Stimulated activated CD4-positive, alpha-beta T cell treated with anti-CD3 and anti-CD28 coated beads, Interleukin-12 subunit alpha, Interleukin-12 subunit beta, amount 100 ng/mL, for 24 hours (primary cell): ENCODE data around the gene PMM1.
"Not testable (repeated sequence)": the region's sequence is repeated elsewhere in the genome, so short reads cannot be mapped to it uniquely, and the experiment has no call there.

Experiments
- DNase-seq, 2 experiments: peaks; one replicate each; pipeline ENCODE4 v3.0.0-alpha.2; 2020; ENCODE audit warnings: low read depth in 2 of 2

The PMM1 gene

DNA sequence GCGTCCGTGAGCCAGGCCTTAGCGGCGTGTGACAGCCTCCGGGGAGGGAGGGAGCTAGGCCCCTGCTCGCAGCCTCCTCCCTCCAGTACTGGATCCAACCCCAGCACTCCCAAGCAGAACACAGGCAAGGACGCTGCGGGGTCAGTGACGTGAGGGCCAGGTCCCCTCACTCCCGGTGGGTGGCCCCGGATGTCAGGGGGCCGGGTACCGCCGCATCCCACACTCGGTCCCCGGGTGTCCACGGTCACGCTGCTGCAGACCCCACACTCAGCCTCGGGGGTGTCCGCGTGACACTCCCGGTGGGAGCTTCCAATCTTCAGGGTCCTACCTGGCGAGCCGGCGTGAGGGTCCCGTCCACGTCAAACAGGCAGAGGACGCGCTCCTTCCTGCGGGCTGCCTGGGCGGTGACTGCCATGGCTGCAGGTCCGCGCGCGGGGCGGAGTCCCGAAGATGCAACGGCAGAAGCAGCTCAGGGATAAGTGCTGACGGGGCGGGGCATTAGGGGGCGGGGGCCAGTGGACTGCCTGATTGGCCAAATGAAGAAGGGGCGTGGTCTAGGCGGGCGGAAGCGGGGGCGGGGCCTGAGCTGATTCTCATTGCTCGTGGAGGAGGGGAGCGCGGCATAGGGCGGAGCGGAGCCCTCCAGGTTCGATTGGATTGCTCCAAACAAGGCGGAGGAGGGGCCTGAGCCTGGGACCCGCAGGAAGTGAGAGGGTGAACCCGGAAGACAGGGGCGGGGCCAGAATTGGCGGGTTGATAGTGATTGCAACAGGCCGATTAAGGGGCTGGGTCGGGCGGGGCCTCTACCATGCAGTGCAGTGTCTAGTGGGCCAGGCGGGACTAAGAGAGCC is at the start of gene PMM1:
Gene PMM1, minus strand, starts transcription at position 450 of the 851 bp plus-strand sequence. Its CDS starts 35 bp downstream, at position 415.
- DNase-seq, result peak; percentile 100

GRCh38 chr22:41638748-41639147 is 49.1 kb upstream of the PMM1 start:
- DNase-seq, result no peak

GRCh38 chr22:41638124-41638523 is 48.5 kb upstream of the PMM1 start:
- no peak for DNase-seq

DNA sequence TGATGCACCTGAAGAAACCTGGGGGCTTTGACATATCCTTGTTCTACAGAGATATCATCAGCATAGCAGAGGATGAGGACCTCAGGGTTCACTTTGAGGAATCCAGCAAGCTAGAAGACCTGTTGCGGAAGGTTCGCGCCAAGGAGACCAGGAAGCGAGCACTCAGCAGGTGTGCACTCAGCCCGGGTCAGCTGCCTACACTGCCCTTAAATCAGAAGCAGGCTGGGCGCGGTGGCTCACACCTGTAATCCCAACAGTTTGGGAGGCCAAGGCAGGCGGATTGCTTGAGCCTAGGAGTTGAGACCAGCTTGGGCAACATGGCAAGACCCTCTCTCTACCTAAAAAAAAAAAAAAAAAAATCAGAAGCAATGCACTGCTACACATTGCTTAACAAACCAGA is 48.0 kb upstream of the PMM1 start:
- not testable (repeated sequence) for DNase-seq

DNA sequence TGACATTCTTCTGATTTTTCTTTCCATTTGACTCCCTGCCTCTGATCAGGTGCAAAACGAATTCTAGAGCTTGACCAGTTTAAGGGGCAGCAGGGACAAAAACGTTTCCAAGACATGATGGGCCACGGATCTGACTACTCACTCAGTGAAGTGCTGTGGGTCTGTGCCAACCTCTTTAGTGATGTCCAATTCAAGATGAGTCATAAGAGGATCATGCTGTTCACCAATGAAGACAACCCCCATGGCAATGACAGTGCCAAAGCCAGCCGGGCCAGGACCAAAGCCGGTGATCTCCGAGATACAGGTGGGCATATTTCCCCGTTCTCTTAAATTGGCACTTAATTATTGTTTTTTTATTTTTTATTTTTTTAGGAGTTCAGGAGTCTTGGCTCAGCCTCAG is 46.8 kb upstream of the PMM1 start:
- no peak for DNase-seq

GRCh38 chr22:41634610-41635009 is 45.0 kb upstream of the PMM1 start:
- DNase-seq, result not testable (repeated sequence)

DNA sequence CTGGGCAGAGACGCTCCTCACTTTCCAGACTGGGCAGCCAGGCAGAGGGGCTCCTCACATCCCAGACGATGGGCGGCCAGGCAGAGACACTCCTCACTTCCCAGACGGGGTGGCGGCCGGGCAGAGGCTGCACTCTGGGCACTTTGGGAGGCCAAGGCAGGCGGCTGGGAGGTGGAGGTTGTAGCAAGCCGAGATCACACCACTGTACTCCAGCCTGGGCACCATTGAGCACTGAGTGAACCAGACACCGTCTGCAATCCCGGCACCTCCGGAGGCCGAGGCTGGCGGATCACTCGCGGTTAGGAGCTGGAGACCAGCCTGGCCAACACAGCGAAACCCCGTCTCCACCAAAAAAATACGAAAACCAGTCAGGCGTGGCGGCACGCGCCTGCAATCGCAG is 42.0 kb upstream of the PMM1 start:
- DNase-seq, result not testable (repeated sequence)

DNA sequence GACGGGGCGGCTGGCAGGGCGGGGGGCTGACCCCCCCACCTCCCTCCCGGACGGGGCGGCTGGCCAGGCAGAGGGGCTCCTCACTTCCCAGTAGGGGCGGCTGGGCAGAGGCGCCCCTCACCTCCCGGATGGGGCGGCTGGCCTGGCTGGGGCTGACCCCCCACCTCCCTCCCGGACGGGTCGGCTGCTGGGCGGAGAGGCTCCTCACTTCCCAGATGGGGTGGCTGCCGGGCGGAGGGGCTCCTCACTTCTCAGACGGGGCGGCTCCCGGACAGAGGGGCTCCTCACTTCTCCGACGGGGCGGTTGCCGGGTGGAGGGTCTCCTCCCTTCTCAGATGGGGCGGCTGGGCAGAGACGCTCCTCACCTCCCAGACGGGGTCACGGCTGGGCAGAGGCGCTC is 41.5 kb upstream of the PMM1 start:
- not testable (repeated sequence) for DNase-seq

DNA sequence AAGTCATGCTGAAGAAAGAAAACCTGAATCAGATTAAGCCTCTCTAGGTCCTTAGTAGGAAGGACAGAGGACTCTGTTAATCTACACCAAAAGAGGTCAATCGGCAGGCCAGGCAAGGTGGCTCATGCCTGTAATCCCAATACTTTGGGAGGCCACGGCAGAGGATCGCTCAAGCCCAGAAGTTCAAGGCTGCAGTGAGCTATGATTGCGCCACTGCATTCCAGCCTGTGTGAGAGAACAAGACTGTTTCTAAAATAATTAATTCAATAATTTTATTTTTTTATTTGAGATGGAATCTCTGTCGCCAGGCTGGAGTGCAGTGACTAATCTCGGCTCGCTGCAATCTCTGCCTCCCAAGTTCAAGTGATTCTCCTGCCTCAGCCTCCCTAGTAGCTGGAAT is 35.9 kb upstream of the PMM1 start:
- no peak for DNase-seq

GRCh38 chr22:41621911-41622179 is 32.2 kb upstream of the PMM1 start:
- DNase-seq, result no peak

- peak; percentile 100 for DNase-seq
Observed at GRCh38 chr22:41621099-41621910, 31.7 kb upstream of the PMM1 start, which contains the start of gene XRCC6. Gene XRCC6, plus strand, starts transcription at chr22:41621295. Its CDS starts 710 bp downstream, at chr22:41622005.

- DNase-seq, result no peak
Observed at GRCh38 chr22:41620589-41621098, 31.0 kb upstream of the PMM1 start, which contains the start of gene DESI1. Gene DESI1, minus strand, starts transcription at chr22:41621043. Its CDS starts 204 bp downstream, at chr22:41620839.

- DNase-seq, result peak; percentile 12 to 33
Observed at GRCh38 chr22:41619979-41620588, 30.4 kb upstream of the PMM1 start.

GRCh38 chr22:41613456-41613855 is 23.8 kb upstream of the PMM1 start:
- no peak for DNase-seq

- DNase-seq, result no peak
Observed at GRCh38 chr22:41612603-41613306, 23.1 kb upstream of the PMM1 start.

- DNase-seq, result no peak
Observed at GRCh38 chr22:41608386-41608785, 18.7 kb upstream of the PMM1 start.

DNA sequence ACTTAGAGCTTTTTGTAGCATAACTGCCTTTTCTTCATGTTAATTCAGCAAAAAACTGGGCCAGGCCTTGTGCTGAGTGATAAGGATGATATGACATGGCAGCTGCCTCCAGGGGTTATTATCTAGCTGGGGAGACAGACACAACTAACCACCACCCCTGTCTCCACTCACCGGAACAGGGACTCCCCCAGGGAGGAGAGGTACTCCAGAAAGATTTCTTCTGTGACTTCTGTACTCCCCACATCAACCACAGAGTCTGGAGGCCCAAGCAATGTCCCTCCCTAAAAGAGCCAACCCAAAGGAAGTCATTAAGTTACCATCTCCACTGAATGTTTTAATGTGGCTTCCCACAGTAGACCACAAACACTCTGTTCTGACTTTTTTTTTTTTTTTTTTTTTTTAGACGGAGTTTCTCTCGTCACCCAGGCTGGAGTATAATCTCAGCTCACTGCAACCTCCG is 14.3 kb upstream of the PMM1 start:
- DNase-seq, result peak in 1 of 2 experiments; percentile 53

DNA sequence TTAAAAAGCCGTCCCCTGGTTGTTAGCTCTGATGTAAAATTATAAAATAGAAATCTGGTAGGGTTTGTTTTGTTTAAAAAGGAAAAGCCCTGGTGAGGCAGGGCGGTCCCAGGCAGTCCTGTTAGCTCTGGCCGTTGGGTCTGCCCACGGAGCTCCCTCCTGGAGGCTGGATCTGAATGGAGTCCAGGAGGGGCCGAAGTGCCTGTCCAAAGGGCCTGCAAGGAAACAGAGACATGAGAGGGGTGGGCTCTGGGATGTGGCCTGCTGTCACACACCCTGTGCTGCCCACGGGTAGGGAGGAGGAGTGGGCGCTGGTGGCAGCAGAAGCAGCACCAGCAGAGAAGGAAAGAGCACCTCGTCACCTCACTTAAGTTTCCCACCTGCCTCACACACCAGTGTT is 11.3 kb upstream of the PMM1 start:
- no peak for DNase-seq

DNA sequence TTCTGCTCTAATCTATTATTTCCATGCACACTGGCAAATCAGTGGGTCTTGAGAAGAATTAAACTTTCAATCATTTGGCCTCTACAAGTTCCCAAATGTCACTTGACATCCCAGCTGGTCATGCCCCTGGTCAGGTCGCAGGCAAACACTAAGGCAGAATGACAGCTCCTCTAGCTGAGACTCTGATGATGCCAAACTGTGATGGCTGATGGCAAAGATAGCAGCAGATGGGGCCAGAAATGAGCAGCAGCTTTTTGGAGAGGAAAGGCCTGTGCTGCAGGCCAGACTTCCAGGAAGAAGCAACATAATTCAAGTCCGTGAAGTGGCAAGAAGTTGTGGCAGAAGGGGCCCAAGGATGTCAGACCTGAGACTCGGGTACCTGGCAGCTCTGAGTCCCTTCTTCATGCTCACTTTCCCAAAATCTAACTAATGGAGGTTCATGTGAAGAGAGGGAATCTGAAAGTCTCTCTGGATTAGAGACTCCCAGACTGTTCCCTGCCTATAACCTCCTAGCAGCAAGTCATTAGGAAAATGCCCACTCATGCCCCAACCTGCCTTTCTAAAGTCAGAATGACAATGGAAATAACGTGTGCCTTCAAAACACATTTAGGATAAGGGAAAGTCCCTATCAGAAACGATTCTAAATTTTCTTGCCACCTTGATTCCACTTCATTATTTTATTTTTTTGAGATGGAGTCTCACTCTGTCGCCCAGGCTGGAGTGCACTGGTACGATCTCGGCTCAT is 9.4 kb upstream of the PMM1 start:
- DNase-seq, result no peak

DNA sequence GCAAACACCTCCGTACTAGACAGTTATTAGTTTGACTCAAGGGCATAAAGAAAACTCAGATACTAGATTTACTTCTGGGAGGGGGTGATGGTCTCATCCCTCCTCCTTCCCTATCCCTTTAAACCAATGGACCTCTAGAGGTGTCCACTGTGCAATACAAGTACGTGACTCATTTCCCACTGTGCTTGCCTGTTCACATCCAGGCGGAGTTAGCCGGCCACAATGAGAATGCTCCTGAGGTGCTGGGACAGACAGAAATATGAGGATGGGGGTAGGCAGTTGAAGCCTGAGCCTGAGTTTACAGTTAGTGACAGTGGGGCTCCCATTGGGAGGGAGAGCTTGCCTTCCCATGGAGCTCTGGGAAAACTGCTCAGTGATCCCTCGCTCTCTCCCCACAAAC is 8.4 kb upstream of the PMM1 start:
- DNase-seq, result no peak

DNA sequence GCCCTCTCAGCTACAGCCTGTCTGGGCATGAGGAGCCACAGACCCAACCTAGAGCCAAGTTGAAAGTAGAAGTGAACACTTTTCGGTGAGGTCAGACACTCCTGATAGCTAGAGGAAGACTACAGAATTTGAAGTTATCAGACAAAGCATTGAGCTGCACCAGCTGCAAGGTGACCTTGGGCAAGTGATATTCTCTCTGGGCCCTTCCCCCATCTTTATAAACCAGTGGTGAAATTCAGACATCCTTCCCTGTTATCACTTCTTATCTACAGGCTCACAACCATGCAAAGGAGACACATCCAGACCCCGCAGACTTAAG is 8.0 kb upstream of the PMM1 start:
- no peak for DNase-seq
